ENCODE measurements around the gene REM1.

REM1 gene

DNA sequence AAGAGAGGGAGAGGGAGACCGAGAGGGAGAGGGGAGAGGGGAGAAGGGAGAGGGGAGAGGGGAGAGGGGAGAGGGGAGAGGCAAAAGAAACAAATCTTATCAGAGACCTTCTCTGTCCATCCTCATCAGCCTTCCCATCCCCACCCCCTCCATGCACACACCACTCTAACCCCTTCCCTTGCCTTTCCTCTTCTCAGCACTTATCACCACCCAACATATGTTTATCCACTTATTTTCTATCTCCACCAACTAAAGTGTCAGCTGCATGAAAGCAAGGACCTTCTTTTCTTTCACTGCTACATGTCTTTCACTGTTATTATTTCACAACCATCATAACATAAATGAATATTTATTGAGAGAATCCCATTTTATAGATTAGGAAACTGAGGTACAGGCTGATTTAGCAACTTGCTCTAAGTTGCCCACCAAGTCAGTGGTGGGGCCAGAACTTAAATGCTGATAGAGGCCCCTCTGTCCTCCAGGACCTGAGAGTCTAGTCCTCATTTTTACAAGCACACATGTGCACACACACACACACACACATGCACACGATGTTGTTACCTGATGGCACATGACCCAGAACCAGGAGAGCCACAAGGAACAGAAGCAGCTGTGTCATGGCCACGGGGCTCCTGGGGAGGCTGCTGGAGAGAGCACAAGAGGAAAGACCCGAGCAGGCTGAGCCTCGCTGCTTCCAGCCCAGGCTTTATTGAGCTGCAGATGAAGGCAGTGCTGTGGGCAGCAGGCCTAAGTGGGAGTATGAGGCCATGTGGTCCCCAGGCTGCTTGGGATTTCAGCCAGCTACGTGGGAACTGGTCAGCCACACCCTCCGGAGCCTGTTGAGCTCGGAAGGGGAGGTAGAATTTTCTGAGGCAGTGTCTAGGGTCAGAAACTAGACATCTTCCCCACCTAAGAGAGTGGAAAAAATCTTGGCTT, 2.4 kb upstream of the REM1 start:
- no peak for DNase-seq (ENCODE audit: low spot score in 2 of 2)
- H3K27me3 Mint-ChIP-seq, result peaks cover 41% of the 10 kb centered on the region
- H3K9me3 Mint-ChIP-seq, result no peaks in the 10 kb centered on the region
- H3K36me3 Mint-ChIP-seq (ENCODE audit: insufficient read depth), result no peaks in the 10 kb centered on the region
- H3K4me3 Mint-ChIP-seq, result no peak overlapping the region
- peaks cover 7% of the 10 kb centered on the region for H3K4me1 Mint-ChIP-seq
- ATAC-seq (replicated peaks; ENCODE audit: extremely low read depth, poor library complexity, severe bottlenecking), result no peak
- no peak overlapping the region for H3K27ac Mint-ChIP-seq (ENCODE audit: low read depth)

- DNase-seq (ENCODE audit: low spot score in 2 of 2), result no peak
- H3K9me3 Mint-ChIP-seq, result no peaks in the 10 kb centered on the region
- H3K27ac Mint-ChIP-seq (ENCODE audit: low read depth), result no peak overlapping the region
- H3K36me3 Mint-ChIP-seq (ENCODE audit: insufficient read depth), result no peaks in the 10 kb centered on the region
- H3K27me3 Mint-ChIP-seq, result peaks cover 49% of the 10 kb centered on the region
- H3K4me1 Mint-ChIP-seq, result peaks cover 7% of the 10 kb centered on the region
- no peak for ATAC-seq (replicated peaks; ENCODE audit: extremely low read depth, poor library complexity, severe bottlenecking)
- no peak overlapping the region for H3K4me3 Mint-ChIP-seq
These were observed 1.6 kb upstream of the REM1 start for GRCh38 chr20:31473331-31474096.

GRCh38 chr20:31474097-31474436, 1.0 kb upstream of the REM1 start:
- Mint-ChIP-seq H3K9me3 (no peaks in the 10 kb centered on the region), H3K4me1 (peaks cover 7% of the 10 kb centered on the region), H3K27me3 (peaks cover 54% of the 10 kb centered on the region), H3K27ac (ENCODE audit: low read depth) (no peak overlapping the region), H3K36me3 (ENCODE audit: insufficient read depth) (no peaks in the 10 kb centered on the region), H3K4me3 (no peak overlapping the region)
- DNase-seq (ENCODE audit: low spot score in 2 of 2) (no peak), ATAC-seq (replicated peaks; ENCODE audit: extremely low read depth, poor library complexity, severe bottlenecking) (no peak)

DNA sequence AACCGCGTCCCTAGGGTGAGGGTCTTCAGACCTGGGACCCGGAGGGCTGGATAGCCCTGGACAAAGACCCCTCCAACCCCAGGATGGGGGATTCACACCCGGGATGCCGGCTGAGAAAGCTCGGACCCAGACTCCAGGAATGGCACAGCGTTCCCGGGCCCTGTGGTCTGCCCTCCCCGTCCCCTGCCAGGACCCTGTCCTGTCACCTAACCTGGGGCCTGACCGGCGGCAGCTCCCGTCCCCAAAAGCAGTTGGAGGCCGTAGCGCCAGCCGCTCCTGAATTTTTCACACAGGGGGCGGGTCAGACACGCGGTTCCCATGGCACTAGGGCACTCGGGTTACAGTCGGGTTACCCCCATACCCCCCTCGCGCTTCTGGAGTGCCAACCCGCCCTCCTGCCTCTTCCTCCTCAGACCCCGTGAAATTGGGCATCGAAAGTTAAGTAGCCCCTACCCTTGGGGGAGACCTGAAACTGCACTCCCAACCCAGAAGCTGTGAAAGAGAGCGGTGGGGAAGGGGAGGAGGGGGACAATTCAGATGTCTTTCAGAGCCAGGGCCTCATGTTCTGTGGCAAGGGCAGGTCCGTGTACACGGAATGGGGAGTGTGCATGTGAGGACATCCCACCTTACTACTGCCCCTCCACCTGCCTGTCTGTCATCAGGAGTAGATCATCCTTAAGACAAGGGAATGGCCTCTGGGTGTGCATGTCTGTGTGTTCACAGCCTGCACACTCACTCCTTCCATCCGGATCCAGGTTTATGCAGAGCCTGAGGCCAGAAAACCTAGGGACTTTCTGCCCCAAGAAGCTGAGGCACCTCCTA, 595 bp downstream of the REM1 start:
- Mint-ChIP-seq H3K4me3 (no peak overlapping the region), H3K36me3 (ENCODE audit: insufficient read depth) (no peaks in the 10 kb centered on the region), H3K9me3 (no peaks in the 10 kb centered on the region), H3K4me1 (peaks cover 7% of the 10 kb centered on the region), H3K27me3 (peaks cover 59% of the 10 kb centered on the region), H3K27ac (ENCODE audit: low read depth) (no peak overlapping the region)
- no peak for ATAC-seq (replicated peaks; ENCODE audit: extremely low read depth, poor library complexity, severe bottlenecking)
- DNase-seq (ENCODE audit: low spot score in 2 of 2), result no peak

DNA sequence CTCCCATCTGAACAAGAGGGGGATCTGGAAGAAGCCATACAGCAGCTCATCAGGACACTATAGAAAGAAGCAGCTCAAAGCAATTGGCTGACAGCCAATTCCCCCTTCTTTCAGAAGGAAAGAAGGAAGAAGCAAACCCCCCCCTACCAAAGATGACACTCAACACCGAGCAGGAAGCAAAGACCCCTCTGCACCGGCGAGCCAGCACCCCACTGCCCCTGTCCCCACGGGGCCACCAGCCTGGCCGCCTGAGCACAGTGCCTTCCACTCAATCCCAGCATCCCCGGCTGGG, 1.2 kb downstream of the REM1 start:
- no peak overlapping the region for H3K4me3 Mint-ChIP-seq
- H3K4me1 Mint-ChIP-seq, result peaks cover 7% of the 10 kb centered on the region
- H3K36me3 Mint-ChIP-seq (ENCODE audit: insufficient read depth), result no peaks in the 10 kb centered on the region
- DNase-seq (ENCODE audit: low spot score in 2 of 2), result no peak
- H3K27me3 Mint-ChIP-seq, result peaks cover 64% of the 10 kb centered on the region
- H3K9me3 Mint-ChIP-seq, result no peaks in the 10 kb centered on the region
- ATAC-seq (replicated peaks; ENCODE audit: extremely low read depth, poor library complexity, severe bottlenecking), result no peak
- H3K27ac Mint-ChIP-seq (ENCODE audit: low read depth), result no peak overlapping the region

DNA sequence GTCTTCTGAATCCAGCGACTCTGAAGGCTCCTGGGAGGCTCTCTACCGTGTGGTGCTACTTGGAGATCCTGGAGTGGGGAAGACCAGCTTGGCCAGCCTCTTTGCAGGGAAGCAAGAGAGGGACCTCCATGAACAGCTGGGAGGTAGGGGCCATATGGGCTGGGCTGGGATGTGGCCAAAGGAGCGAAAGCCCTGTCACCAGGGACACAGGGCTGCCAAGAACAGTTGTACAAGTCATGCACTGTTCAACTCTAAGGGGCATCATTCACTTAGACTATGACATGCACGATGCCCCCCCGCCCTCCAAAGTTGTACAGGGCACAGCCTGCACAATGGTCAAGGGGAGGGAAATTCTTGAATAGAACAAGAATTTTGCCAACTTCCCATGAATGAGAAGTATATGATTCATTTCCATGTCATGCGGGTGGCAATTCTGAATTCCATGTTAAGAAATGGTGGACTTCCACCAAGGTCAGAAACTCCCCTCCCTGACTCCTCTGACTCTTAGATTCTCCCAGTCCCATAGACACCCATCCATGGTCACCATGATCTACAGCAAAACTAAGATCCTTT, 1.6 kb downstream of the REM1 start:
- DNase-seq (ENCODE audit: low spot score in 2 of 2) (no peak), ATAC-seq (replicated peaks; ENCODE audit: extremely low read depth, poor library complexity, severe bottlenecking) (no peak)
- H3K4me1 Mint-ChIP-seq, result peaks cover 7% of the 10 kb centered on the region
- no peak overlapping the region for H3K4me3 Mint-ChIP-seq
- no peak overlapping the region for H3K27ac Mint-ChIP-seq (ENCODE audit: low read depth)
- no peaks in the 10 kb centered on the region for H3K36me3 Mint-ChIP-seq (ENCODE audit: insufficient read depth)
- H3K9me3 Mint-ChIP-seq, result no peaks in the 10 kb centered on the region
- peaks cover 69% of the 10 kb centered on the region for H3K27me3 Mint-ChIP-seq

GRCh38 chr20:31484001-31484400, 8.9 kb downstream of the REM1 start:
- Mint-ChIP-seq H3K9me3 (no peaks in the 10 kb centered on the region), H3K4me1 (no peaks in the 10 kb centered on the region), H3K27ac (ENCODE audit: low read depth) (no peak overlapping the region), H3K36me3 (ENCODE audit: insufficient read depth) (no peaks in the 10 kb centered on the region), H3K4me3 (no peak overlapping the region), H3K27me3 (peaks cover 56% of the 10 kb centered on the region)
- no peak for DNase-seq (ENCODE audit: low spot score in 2 of 2)
- ATAC-seq (replicated peaks; ENCODE audit: extremely low read depth, poor library complexity, severe bottlenecking), result no peak

DNA sequence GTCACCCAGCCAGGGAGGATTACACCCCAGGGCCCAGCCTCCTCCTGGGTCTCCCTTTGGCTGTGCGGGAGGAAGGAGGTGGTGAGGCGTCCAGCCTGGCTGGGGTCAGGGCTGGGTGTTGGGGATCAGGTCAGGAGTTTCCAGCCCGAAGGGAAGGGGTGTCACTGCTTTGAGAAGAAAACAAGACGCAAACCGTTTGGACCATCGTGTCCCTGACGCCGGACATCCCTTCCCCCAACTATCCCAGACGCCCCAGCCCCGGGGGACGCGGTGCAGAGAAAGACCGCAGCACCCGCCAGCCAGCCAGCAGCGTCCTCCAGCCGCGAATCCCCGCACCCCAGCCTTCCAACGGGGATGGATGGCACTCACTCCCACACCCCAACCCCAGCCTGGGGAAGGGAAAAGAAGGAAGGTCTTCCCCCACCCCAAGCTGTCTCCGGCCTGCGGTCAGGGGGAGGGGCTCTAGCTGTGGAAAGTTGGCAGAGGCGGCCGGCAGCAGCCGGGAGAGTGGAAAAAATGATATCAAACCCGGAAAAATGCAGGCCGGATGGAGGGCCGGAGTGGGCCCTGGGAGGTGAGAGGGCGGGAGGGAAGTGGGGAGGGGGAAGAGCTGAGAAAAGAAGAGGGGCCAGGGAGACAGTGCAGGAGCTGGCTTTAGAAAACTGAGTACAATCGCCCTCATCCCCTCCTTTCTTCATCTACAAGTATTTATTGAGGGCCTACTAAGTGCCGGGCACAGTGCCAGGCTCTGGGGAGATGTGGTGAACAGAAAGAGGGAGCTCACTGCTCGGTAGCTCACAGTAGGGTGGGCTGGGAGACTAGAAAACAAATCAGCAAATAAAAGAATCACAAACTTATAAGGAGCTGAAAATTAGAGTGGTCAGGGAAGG, 10.6 kb downstream of the REM1 start:
- no peak for DNase-seq (ENCODE audit: low spot score in 2 of 2)
- H3K36me3 Mint-ChIP-seq (ENCODE audit: insufficient read depth), result no peaks in the 10 kb centered on the region
- no peak overlapping the region for H3K4me3 Mint-ChIP-seq
- ATAC-seq (replicated peaks; ENCODE audit: extremely low read depth, poor library complexity, severe bottlenecking), result no peak
- H3K27ac Mint-ChIP-seq (ENCODE audit: low read depth), result no peak overlapping the region
- no peaks in the 10 kb centered on the region for H3K9me3 Mint-ChIP-seq
- peaks cover 50% of the 10 kb centered on the region for H3K27me3 Mint-ChIP-seq
- H3K4me1 Mint-ChIP-seq, result no peaks in the 10 kb centered on the region

- no peak overlapping the region for H3K4me3 Mint-ChIP-seq
- peaks cover 27% of the 10 kb centered on the region for H3K27me3 Mint-ChIP-seq
- H3K9me3 Mint-ChIP-seq, result no peaks in the 10 kb centered on the region
- no peak for ATAC-seq (replicated peaks; ENCODE audit: extremely low read depth, poor library complexity, severe bottlenecking)
- H3K4me1 Mint-ChIP-seq, result no peaks in the 10 kb centered on the region
- H3K36me3 Mint-ChIP-seq (ENCODE audit: insufficient read depth), result no peaks in the 10 kb centered on the region
- DNase-seq (ENCODE audit: low spot score in 2 of 2), result no peak
- no peak overlapping the region for H3K27ac Mint-ChIP-seq (ENCODE audit: low read depth)
These were observed 13.0 kb downstream of the REM1 start for GRCh38 chr20:31488115-31488514.

- DNase-seq (ENCODE audit: low spot score in 2 of 2) (no peak), ATAC-seq (replicated peaks; ENCODE audit: extremely low read depth, poor library complexity, severe bottlenecking) (no peak)
- Mint-ChIP-seq H3K4me1 (no peaks in the 10 kb centered on the region), H3K9me3 (no peaks in the 10 kb centered on the region), H3K27ac (ENCODE audit: low read depth) (no peak overlapping the region), H3K4me3 (no peak overlapping the region), H3K27me3 (peaks cover 34% of the 10 kb centered on the region), H3K36me3 (ENCODE audit: insufficient read depth) (no peaks in the 10 kb centered on the region)
These were observed 14.1 kb downstream of the REM1 start for GRCh38 chr20:31489152-31489551.

DNA sequence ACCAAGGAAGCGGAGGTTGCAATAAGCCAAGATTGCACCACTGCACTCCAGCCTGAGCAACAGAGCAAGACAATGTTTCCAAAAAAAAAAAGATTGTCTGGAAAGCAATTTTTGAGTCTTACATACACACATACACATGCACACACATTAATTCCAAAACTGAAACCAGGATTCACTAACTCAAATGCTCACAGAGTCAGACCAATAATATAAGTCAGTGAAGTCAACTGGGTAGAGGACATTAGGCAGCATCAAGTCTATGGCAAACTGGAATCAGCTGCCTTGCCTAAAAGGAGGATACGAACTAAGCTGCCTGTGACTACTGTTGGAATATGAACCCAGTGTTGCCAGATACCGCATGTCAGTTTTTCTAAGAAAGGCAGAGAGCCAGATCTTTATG, 15.7 kb downstream of the REM1 start:
- no peaks in the 10 kb centered on the region for H3K4me1 Mint-ChIP-seq

GRCh38 chr20:31494131-31494530, 19.0 kb downstream of the REM1 start:
- H3K4me3 Mint-ChIP-seq, result no peak overlapping the region
- peaks cover 59% of the 10 kb centered on the region for H3K27me3 Mint-ChIP-seq
- no peak for DNase-seq (ENCODE audit: low spot score in 2 of 2)
- no peaks in the 10 kb centered on the region for H3K9me3 Mint-ChIP-seq
- ATAC-seq (replicated peaks; ENCODE audit: extremely low read depth, poor library complexity, severe bottlenecking), result no peak
- no peaks in the 10 kb centered on the region for H3K4me1 Mint-ChIP-seq
- H3K27ac Mint-ChIP-seq (ENCODE audit: low read depth), result no peak overlapping the region
- H3K36me3 Mint-ChIP-seq (ENCODE audit: insufficient read depth), result peaks cover 2% of the 10 kb centered on the region

More for the DNA sequence above, 15.7 kb downstream of the REM1 start:
- no peak for ATAC-seq (replicated peaks; ENCODE audit: extremely low read depth, poor library complexity, severe bottlenecking)
- no peak for DNase-seq (ENCODE audit: low spot score in 2 of 2)
- no peaks in the 10 kb centered on the region for H3K9me3 Mint-ChIP-seq
- H3K27me3 Mint-ChIP-seq, result peaks cover 34% of the 10 kb centered on the region
- H3K36me3 Mint-ChIP-seq (ENCODE audit: insufficient read depth), result peaks cover 2% of the 10 kb centered on the region
- H3K4me3 Mint-ChIP-seq, result no peak overlapping the region
- no peak overlapping the region for H3K27ac Mint-ChIP-seq (ENCODE audit: low read depth)
